MM.1S (cell line): ENCODE results near the gene FXYD4.

ENCODE experiments used
- DNase-seq: peaks from one replicate; pipeline ENCODE4 v3.0.0-alpha.2; 2015
- H2AFZ ChIP-seq: fragments of 300-600 bp; sonication (generic); 2 replicates; pipeline ENCODE4 v1.6.0; 2016; ENCODE audit warnings: antibody characterized with exemption, low read length
- H3F3A ChIP-seq: fragments of 300-600 bp; sonication (generic); 2 replicates; pipeline ENCODE4 v1.6.1; 2016; ENCODE audit warnings: mild to moderate bottlenecking, antibody characterized with exemption, low read length, moderate library complexity, mixed read lengths; ENCODE audit not compliant: insufficient read depth
- H3K27ac ChIP-seq: fragments of 300-600 bp; sonication (generic); 2 replicates; pipeline ENCODE4 v1.5.1; 2016; ENCODE audit warnings: mild to moderate bottlenecking, low read length
- H3K27me3 ChIP-seq: fragments of 300-600 bp; sonication (generic); replicated peaks from 2 replicates; pipeline ENCODE4 v1.6.0; 2016; ENCODE audit warnings: low read length; ENCODE audit not compliant: insufficient read depth
- H3K36me3 ChIP-seq: fragments of 300-600 bp; sonication (generic); replicated peaks from 2 replicates; pipeline ENCODE4 v1.6.1; 2016; ENCODE audit warnings: mild to moderate bottlenecking, low read length, mixed read lengths; ENCODE audit not compliant: insufficient read depth
- H3K4me1 ChIP-seq: fragments of 300-600 bp; sonication (generic); 2 replicates; pipeline ENCODE4 v1.6.1; 2016; ENCODE audit warnings: low read length, mixed read lengths
- H3K4me2 ChIP-seq: fragments of 300-600 bp; sonication (generic); 2 replicates; pipeline ENCODE4 v1.6.0; 2016; ENCODE audit warnings: low read depth, low read length
- H3K4me3 ChIP-seq: fragments of 300-600 bp; sonication (generic); 2 replicates; pipeline ENCODE4 v1.5.1; 2016; ENCODE audit warnings: low read length, mixed read lengths
- H3K79me2 ChIP-seq: fragments of 300-600 bp; sonication (generic); 2 replicates; pipeline ENCODE4 v1.6.1; 2016; ENCODE audit warnings: mixed run types, low read length, mixed read lengths
- H3K9ac ChIP-seq: fragments of 300-600 bp; sonication (generic); 2 replicates; pipeline ENCODE4 v1.6.1; 2016; ENCODE audit warnings: low read length, mixed read lengths
- H3K9me2 ChIP-seq: fragments of 300-600 bp; sonication (generic); replicated peaks from 2 replicates; pipeline ENCODE4 v1.6.1; 2016; ENCODE audit warnings: mild to moderate bottlenecking, low read length, mixed read lengths; ENCODE audit not compliant: insufficient read depth
- H3K9me3 ChIP-seq: fragments of 300-600 bp; sonication (generic); replicated peaks from 2 replicates; pipeline ENCODE4 v1.6.1; 2016; ENCODE audit warnings: mild to moderate bottlenecking, low read length, mixed read lengths; ENCODE audit not compliant: insufficient read depth
- H4K20me1 ChIP-seq: fragments of 300-600 bp; sonication (generic); 2 replicates; pipeline ENCODE4 v1.6.1; 2016; ENCODE audit warnings: mild to moderate bottlenecking, low read length, moderate library complexity, mixed read lengths; ENCODE audit not compliant: insufficient read depth
- EZH2 ChIP-seq: fragments of 300-600 bp; sonication (generic); optimal IDR thresholded peaks from 2 replicates; pipeline ENCODE3; 2017; ENCODE audit warnings: low read depth, mild to moderate bottlenecking, antibody characterized with exemption, low read length, mixed read lengths
- EZH2phosphoT487 ChIP-seq: fragments of 300-600 bp; sonication (generic); IDR thresholded peaks from 2 replicates; pipeline ENCODE4 v1.6.1; 2018; ENCODE audit warnings: antibody characterized with exemption, low read length
- TF ChIP-seq, protein P1 (sequence below): fragments of 300-600 bp; sonication (generic); IDR thresholded peaks from 2 replicates; pipeline ENCODE4 v1.5.1; 2016; ENCODE audit warnings: antibody characterized with exemption, low read length, mixed read lengths

FXYD4 gene

DNA sequence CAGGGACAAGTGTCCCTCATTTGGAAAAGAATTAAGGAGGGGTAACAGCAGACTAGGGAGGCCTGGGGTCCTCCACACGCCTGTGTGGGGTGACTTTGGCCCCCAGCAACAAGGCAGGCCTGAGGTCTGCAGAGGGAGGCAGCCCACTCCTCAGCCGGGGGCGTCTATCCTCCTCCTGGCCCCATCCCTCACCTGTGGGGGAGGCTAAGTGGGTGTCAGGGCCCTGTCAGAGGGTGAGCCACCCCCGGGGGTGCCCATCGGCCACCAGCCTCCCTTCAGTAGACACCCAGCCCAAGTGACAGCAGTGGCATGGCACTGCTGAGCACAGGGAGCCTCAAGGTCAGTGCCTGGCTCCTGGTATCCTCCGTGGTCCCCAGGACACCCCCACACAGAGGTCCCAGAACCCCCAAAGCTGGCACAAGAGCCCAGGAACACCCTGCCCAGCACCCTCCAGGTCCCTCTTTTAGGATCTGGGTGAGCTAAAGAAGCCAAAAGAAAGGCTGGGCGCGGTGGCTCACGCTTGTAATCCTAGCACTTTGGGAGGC lies 693 bp upstream of the FXYD4 start:
- no peak overlapping the region for H3K9ac ChIP-seq
- no peak overlapping the region for H2AFZ ChIP-seq
- no peaks in the 10 kb centered on the region for H3K36me3 ChIP-seq
- H4K20me1 ChIP-seq = no peaks in the 10 kb centered on the region
- no peak overlapping the region for H3K4me2 ChIP-seq
- no peaks in the 10 kb centered on the region for H3F3A ChIP-seq
- no peaks in the 10 kb centered on the region for H3K9me2 ChIP-seq
- H3K4me3 ChIP-seq = no peak overlapping the region
- H3K4me1 ChIP-seq = no peaks in the 10 kb centered on the region
- H3K27me3 ChIP-seq = no peaks in the 10 kb centered on the region
- no peak overlapping the region for H3K27ac ChIP-seq
- H3K79me2 ChIP-seq = no peaks in the 10 kb centered on the region
- TF ChIP-seq EZH2phosphoT487 (no peak), EZH2 (no peak)
- TF ChIP-seq, protein P1, sequence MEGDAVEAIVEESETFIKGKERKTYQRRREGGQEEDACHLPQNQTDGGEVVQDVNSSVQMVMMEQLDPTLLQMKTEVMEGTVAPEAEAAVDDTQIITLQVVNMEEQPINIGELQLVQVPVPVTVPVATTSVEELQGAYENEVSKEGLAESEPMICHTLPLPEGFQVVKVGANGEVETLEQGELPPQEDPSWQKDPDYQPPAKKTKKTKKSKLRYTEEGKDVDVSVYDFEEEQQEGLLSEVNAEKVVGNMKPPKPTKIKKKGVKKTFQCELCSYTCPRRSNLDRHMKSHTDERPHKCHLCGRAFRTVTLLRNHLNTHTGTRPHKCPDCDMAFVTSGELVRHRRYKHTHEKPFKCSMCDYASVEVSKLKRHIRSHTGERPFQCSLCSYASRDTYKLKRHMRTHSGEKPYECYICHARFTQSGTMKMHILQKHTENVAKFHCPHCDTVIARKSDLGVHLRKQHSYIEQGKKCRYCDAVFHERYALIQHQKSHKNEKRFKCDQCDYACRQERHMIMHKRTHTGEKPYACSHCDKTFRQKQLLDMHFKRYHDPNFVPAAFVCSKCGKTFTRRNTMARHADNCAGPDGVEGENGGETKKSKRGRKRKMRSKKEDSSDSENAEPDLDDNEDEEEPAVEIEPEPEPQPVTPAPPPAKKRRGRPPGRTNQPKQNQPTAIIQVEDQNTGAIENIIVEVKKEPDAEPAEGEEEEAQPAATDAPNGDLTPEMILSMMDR = no peak
- no peak for DNase-seq
- no peaks in the 10 kb centered on the region for H3K9me3 ChIP-seq

DNA sequence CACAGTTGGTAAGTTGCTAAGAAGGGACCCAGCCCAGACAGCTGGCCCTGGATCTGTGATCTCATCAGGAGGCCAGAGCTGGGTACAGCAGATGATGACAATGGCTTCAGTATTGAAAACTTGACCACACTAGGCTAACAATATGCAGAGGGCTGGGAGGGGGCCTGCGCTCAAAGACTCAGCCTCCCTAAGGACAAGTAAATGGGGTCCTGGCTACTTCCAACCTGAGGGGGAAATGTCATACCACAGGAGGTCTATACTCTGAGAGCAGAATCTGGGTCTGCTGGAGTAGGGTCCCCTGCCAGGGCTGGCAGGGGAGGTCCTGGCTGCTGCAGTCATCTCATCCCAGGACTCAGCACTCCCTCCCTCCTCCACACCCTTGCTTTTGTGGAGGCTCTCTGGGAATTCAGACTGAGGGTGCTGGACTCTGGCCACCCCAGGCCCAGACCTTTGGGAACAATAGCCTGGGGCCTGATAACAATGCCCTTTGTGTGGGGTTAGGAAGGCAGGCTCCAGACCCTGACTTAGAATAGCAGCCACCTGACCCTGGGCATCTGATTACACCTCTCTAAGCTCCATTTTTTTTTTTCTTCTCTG lies 1.4 kb downstream of the FXYD4 start:
- no peaks in the 10 kb centered on the region for H3K27me3 ChIP-seq
- H2AFZ ChIP-seq = no peak overlapping the region
- no peaks in the 10 kb centered on the region for H3K79me2 ChIP-seq
- DNase-seq = no peak
- H4K20me1 ChIP-seq = no peaks in the 10 kb centered on the region
- TF ChIP-seq EZH2 = no peak
- TF ChIP-seq, protein P1 = no peak
- TF ChIP-seq EZH2phosphoT487 = no peak
- no peak overlapping the region for H3K4me2 ChIP-seq
- H3K9ac ChIP-seq = no peak overlapping the region
- H3K36me3 ChIP-seq = no peaks in the 10 kb centered on the region
- H3K4me1 ChIP-seq = no peaks in the 10 kb centered on the region
- no peak overlapping the region for H3K27ac ChIP-seq
- no peak overlapping the region for H3K4me3 ChIP-seq
- no peaks in the 10 kb centered on the region for H3F3A ChIP-seq
- no peaks in the 10 kb centered on the region for H3K9me2 ChIP-seq
- H3K9me3 ChIP-seq = no peaks in the 10 kb centered on the region

DNA sequence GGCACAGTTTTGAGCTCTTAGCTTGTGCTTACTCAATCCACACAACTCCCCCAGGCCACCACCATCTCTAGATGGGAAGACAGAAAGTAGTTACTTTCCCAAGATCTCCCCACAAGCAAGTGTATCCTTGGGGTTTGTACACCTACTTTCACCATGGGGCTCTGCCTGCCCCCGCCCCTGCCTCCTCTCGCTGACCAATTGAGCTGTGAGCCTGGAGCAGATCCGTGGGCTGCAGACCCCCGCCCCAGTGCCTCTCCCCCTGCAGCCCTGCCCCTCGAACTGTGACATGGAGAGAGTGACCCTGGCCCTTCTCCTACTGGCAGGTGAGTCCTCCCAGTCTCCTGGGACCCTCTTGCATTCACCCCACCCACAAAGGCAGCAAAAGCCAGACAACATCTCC lies 2.0 kb downstream of the FXYD4 start:
- Histone ChIP-seq H3K4me3 (no peak overlapping the region), H3K9ac (no peak overlapping the region), H3K79me2 (no peaks in the 10 kb centered on the region), H3K4me1 (no peaks in the 10 kb centered on the region), H4K20me1 (no peaks in the 10 kb centered on the region), H3K27me3 (no peaks in the 10 kb centered on the region), H3K9me3 (no peaks in the 10 kb centered on the region), H3F3A (no peaks in the 10 kb centered on the region), H3K9me2 (no peaks in the 10 kb centered on the region), H2AFZ (no peak overlapping the region), H3K27ac (no peak overlapping the region), H3K4me2 (no peak overlapping the region), H3K36me3 (no peaks in the 10 kb centered on the region)
- TF ChIP-seq EZH2phosphoT487 (no peak), EZH2 (no peak)
- no peak for DNase-seq

DNA sequence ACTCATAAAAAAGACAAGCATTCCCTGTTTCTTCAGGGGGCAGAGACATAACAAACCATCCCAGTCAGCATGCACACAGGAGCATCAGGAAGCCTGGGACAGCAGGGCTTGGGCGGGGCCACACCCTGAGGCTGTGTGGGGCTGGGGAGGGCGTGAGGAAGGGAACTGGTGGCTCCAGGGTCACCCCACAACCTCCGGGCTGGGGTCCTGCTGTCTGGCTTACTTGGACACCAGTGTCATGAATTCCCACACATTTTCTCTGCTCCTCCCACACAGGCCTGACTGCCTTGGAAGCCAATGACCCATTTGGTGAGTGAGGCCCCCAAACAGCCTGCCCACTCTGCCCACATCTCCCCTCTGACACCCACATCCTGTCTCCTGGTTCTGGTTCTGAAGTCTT lies 2.8 kb downstream of the FXYD4 start:
- Histone ChIP-seq H3K4me3 (no peak overlapping the region), H3K9me2 (no peaks in the 10 kb centered on the region), H3K27me3 (no peaks in the 10 kb centered on the region), H3K4me1 (no peaks in the 10 kb centered on the region), H2AFZ (no peak overlapping the region), H3K9me3 (no peaks in the 10 kb centered on the region), H3F3A (no peaks in the 10 kb centered on the region), H4K20me1 (no peaks in the 10 kb centered on the region), H3K27ac (no peak overlapping the region), H3K9ac (no peak overlapping the region), H3K4me2 (no peak overlapping the region), H3K36me3 (no peaks in the 10 kb centered on the region), H3K79me2 (no peaks in the 10 kb centered on the region)
- DNase-seq = no peak
- TF ChIP-seq, protein P1 = no peak
- TF ChIP-seq EZH2 (no peak), EZH2phosphoT487 (no peak)
